ENCODE results near the gene SLC8A3. TPM values are rescaled to one million over a fixed set of nuclear protein-coding genes. Genes with fewer than 3 reads are reported as not detected.

The SLC8A3 gene
- total RNA-seq, 4 donors from 2014 or later, result 0.85 to 1.8 (median 1.0) TPM; not detected in 1

DNA sequence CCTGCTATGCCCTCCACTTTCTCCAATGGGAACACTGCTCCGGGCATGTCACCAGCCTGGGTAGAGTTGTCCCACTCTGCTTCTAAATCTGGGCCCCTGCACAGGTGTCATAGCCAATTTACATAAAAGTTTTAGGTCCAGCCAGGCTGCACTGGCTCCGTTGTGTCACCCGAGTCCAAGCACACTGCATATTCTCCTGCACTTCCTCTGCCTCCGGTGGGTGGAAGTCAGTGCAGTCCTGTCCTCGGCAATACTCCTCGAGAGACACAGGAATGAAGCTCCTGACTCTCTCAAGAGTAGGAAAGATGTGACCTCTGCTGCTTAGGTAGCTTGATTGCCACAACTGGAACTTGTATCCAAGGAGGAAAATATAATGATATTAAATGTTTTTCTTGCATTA, 15.2 kb downstream of the SLC8A3 start:
- Histone ChIP-seq H3K36me3 (no peaks in the 10 kb centered on the region), H3K4me3 (no peak overlapping the region), H3K4me1 (no peaks in the 10 kb centered on the region), H3K27me3 (no peaks in the 10 kb centered on the region), H3K27ac (no peak overlapping the region), H3K9me3 (no peaks in the 10 kb centered on the region)
- intact Hi-C loops (cut with DNase I; ENCODE audit: low total_unique reads), result no loop called here
- DNase-seq, result no peak
- TF ChIP-seq POLR2A (IDR thresholded peaks at IDR 0.05), result no peak
- TF ChIP-seq, protein P1, sequence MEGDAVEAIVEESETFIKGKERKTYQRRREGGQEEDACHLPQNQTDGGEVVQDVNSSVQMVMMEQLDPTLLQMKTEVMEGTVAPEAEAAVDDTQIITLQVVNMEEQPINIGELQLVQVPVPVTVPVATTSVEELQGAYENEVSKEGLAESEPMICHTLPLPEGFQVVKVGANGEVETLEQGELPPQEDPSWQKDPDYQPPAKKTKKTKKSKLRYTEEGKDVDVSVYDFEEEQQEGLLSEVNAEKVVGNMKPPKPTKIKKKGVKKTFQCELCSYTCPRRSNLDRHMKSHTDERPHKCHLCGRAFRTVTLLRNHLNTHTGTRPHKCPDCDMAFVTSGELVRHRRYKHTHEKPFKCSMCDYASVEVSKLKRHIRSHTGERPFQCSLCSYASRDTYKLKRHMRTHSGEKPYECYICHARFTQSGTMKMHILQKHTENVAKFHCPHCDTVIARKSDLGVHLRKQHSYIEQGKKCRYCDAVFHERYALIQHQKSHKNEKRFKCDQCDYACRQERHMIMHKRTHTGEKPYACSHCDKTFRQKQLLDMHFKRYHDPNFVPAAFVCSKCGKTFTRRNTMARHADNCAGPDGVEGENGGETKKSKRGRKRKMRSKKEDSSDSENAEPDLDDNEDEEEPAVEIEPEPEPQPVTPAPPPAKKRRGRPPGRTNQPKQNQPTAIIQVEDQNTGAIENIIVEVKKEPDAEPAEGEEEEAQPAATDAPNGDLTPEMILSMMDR (IDR thresholded peaks at IDR 0.05), result no peak

DNA sequence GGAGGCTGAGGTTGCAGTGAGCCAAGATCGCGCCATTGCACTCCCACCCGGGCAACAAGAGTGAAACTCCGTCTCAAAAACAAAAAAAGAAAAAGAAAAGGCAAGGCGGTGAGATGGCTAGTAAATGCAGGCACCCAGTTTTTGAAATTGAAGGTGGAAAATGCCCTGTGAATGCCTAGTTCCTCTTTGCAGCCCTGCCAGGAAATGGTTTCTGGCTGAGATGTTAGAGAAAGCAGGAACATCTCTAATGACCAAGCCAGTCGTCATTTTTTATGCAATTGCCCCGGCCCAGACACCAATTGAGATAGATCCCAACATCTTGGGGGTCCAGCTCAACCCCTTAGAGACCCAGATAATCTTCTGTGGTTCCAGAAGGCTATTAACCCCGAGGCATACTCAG, 17.0 kb downstream of the SLC8A3 start:
- TF ChIP-seq, protein P1 (IDR thresholded peaks at IDR 0.05), result no peak
- no peak for TF ChIP-seq POLR2A (IDR thresholded peaks at IDR 0.05)
- intact Hi-C loops (cut with DNase I; ENCODE audit: low total_unique reads), result no loop called here
- Histone ChIP-seq H3K27me3 (no peaks in the 10 kb centered on the region), H3K4me1 (no peaks in the 10 kb centered on the region), H3K27ac (no peak overlapping the region), H3K9me3 (no peaks in the 10 kb centered on the region), H3K36me3 (no peaks in the 10 kb centered on the region), H3K4me3 (no peak overlapping the region)
- DNase-seq, result no peak

DNA sequence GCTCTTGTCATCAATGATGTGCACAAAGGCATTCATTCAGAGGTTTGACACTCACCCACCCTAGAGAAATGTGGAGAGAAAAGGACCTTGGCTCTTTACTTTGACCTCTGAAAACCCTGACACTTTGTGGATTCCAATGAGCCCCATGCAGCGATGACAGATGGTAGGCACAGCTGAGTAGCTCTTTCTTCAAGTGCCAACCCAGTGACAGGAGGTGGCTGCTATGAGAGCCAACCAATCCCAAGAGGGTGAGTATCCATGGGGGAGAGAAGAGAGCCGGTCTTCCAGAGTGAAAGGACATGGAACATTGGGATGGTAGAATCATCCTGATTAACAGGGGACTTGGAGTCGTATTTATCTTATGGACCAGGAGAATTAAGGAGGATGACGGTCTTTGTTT, 17.8 kb downstream of the SLC8A3 start:
- no peaks in the 10 kb centered on the region for H3K9me3 ChIP-seq
- H3K4me1 ChIP-seq, result no peaks in the 10 kb centered on the region
- intact Hi-C loops (cut with DNase I; ENCODE audit: low total_unique reads), result no loop called here
- H3K27me3 ChIP-seq, result no peaks in the 10 kb centered on the region
- H3K4me3 ChIP-seq, result no peak overlapping the region
- TF ChIP-seq, protein P1 (IDR thresholded peaks at IDR 0.05), result no peak
- TF ChIP-seq POLR2A (IDR thresholded peaks at IDR 0.05), result no peak
- DNase-seq, result no peak
- no peak overlapping the region for H3K27ac ChIP-seq
- H3K36me3 ChIP-seq, result no peaks in the 10 kb centered on the region

DNA sequence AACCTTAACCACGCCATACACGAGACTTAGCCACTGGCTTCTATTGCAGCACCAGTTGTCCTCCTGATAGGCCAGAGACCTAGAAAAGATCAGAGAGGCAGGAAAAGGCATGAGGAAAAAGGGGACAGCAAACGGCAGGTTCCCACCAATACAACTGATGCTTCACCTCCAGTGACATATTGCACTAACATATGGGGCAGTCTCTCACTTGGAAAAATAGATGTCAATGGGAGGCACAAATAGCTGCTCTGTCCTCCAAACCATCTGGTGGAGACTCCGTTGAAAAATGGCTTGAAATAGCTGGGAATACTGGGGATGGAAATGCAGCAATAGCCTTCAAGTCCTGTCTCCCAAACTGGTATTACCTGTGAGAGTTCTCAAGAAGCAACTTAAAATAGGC, 20.3 kb downstream of the SLC8A3 start:
- no peak for DNase-seq
- Histone ChIP-seq H3K9me3 (no peaks in the 10 kb centered on the region), H3K27me3 (no peaks in the 10 kb centered on the region), H3K27ac (no peak overlapping the region), H3K36me3 (no peaks in the 10 kb centered on the region), H3K4me1 (no peaks in the 10 kb centered on the region), H3K4me3 (no peak overlapping the region)
- intact Hi-C loops (cut with DNase I; ENCODE audit: low total_unique reads), result no loop called here
- TF ChIP-seq POLR2A (IDR thresholded peaks at IDR 0.05), result no peak
- TF ChIP-seq, protein P1 (IDR thresholded peaks at IDR 0.05), result no peak

DNA sequence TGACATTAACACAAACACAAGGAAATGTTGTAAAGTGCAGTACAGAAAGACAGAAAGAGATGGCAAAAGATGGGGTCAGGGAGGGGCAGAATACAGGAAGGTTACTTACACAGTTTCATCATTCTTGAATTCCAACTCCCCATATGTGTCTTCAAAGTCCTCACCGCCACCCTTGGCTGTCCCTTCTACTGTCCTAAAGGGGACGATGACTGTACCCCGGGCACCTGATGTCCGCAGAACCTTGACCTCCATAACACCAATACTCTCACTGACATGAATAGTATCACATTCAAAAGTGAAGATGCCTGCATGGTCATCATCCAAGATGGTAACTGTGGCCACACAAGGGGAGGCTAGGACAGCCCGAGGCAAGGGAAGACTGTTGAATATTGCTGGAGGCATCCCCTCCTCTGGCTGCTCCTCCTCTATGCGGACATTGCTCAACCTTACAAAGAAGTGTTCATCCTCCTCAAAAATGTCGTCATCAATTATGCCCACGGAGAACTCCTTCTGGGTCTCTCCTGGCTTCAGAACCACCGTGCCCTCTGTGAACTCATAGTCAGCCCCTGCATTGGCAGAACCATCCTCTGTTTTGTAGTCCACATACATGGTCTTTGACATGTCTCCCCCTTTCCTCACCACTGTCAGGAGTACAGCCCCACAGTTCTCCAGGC, 22.1 kb downstream of the SLC8A3 start:
- Histone ChIP-seq H3K27ac (no peak overlapping the region), H3K9me3 (no peaks in the 10 kb centered on the region), H3K4me1 (no peaks in the 10 kb centered on the region), H3K27me3 (no peaks in the 10 kb centered on the region), H3K36me3 (no peaks in the 10 kb centered on the region), H3K4me3 (no peak overlapping the region)
- DNase-seq, result no peak
- intact Hi-C loops (cut with DNase I; ENCODE audit: low total_unique reads), result no loop called here
- TF ChIP-seq, protein P1 (IDR thresholded peaks at IDR 0.05), result no peak
- no peak for TF ChIP-seq POLR2A (IDR thresholded peaks at IDR 0.05)

All from uterus (tissue), 4 donors.